ENCODE results near the gene ABCF1. TPM values are rescaled to one million over a fixed set of nuclear protein-coding genes. Genes with fewer than 3 reads are reported as not detected.

Gene ABCF1
- total and polyA plus RNA-seq, 9 of the 15 experiments (the other 6 are each of a cell fraction or from before 2014, with no cell fraction given), result 41.6 to 193 (median 102) TPM

- TF ChIP-seq, protein P1, sequence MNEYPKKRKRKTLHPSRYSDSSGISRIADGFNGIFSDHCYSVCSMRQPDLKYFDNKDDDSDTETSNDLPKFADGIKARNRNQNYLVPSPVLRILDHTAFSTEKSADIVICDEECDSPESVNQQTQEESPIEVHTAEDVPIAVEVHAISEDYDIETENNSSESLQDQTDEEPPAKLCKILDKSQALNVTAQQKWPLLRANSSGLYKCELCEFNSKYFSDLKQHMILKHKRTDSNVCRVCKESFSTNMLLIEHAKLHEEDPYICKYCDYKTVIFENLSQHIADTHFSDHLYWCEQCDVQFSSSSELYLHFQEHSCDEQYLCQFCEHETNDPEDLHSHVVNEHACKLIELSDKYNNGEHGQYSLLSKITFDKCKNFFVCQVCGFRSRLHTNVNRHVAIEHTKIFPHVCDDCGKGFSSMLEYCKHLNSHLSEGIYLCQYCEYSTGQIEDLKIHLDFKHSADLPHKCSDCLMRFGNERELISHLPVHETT (CRISPR knock-in tag; conservative IDR thresholded peaks at IDR 0.05 in 1 of 2, IDR thresholded peaks at IDR 0.05 in 1 of 2), result peak in 1 of 2 experiments; percentile 79; a peak in 2 of 4 replicates
- TF ChIP-seq NFATC3 (IDR thresholded peaks at IDR 0.05), result no peak
- TF ChIP-seq ATF4 (CRISPR knock-in tag; IDR thresholded peaks at IDR 0.05), result peak; percentile 67; the same call in 1 of the 2 replicates
- TF ChIP-seq RBM17 (IDR thresholded peaks at IDR 0.05; ENCODE audit: borderline replicate concordance, low read depth, low read length), result no peak
- TF ChIP-seq CTBP1 (IDR thresholded peaks at IDR 0.05; ENCODE audit: borderline replicate concordance), result 0 out of 2 replicates have a peak, but pooled peaks have one; percentile 10
- TF ChIP-seq FOXP1 (CRISPR knock-in tag; IDR thresholded peaks at IDR 0.05), result no peak
- 0 out of 2 replicates have a peak, but pooled peaks have one; percentile 8 for TF ChIP-seq ZEB2 (IDR thresholded peaks at IDR 0.05)
- TF ChIP-seq ZNF232 (CRISPR knock-in tag; IDR thresholded peaks at IDR 0.05), result no peak
- TF ChIP-seq SAP30 (IDR thresholded peaks at IDR 0.05; ENCODE audit: borderline replicate concordance, insufficient read depth, low read depth, low read length, poor library complexity, severe bottlenecking), result no peak
- peak; percentile 9 to 47; a peak in 2 of 4 replicates for TF ChIP-seq MNT (conservative IDR thresholded peaks at IDR 0.05)
- no peak for TF ChIP-seq ESRRA (IDR thresholded peaks at IDR 0.05; ENCODE audit: borderline replicate concordance, low read depth)
- TF ChIP-seq EP400 (IDR thresholded peaks at IDR 0.05), result peak; percentile 95
- peak; percentile 28; the same call in 1 of the 2 replicates for TF ChIP-seq DPF2 (IDR thresholded peaks at IDR 0.05)
- TF ChIP-seq TGIF2 (CRISPR knock-in tag; IDR thresholded peaks at IDR 0.05), result no peak
- TF ChIP-seq, protein P2, sequence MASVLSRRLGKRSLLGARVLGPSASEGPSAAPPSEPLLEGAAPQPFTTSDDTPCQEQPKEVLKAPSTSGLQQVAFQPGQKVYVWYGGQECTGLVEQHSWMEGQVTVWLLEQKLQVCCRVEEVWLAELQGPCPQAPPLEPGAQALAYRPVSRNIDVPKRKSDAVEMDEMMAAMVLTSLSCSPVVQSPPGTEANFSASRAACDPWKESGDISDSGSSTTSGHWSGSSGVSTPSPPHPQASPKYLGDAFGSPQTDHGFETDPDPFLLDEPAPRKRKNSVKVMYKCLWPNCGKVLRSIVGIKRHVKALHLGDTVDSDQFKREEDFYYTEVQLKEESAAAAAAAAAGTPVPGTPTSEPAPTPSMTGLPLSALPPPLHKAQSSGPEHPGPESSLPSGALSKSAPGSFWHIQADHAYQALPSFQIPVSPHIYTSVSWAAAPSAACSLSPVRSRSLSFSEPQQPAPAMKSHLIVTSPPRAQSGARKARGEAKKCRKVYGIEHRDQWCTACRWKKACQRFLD (CRISPR knock-in tag; IDR thresholded peaks at IDR 0.05), result no peak
- TF ChIP-seq TFE3 (CRISPR knock-in tag; IDR thresholded peaks at IDR 0.05), result no peak
- no peak for TF ChIP-seq THRA (IDR thresholded peaks at IDR 0.05)
- TF ChIP-seq CEBPG (CRISPR knock-in tag; IDR thresholded peaks at IDR 0.05), result peak; percentile 88
- TF ChIP-seq CEBPG (tag; conservative IDR thresholded peaks at IDR 0.05 in 1 of 2, IDR thresholded peaks at IDR 0.05 in 1 of 2), result peak; percentile 96 to 98
- no peak for TF ChIP-seq ZNF583 (CRISPR knock-in tag; IDR thresholded peaks at IDR 0.05)
Observed at GRCh38 chr6:30614843-30615218, 43.6 kb downstream of the ABCF1 start (continued).

Measured in K562 (cell line).